T follicular helper cell (primary cell): ENCODE data around the gene SORCS1.

ENCODE experiments used
- DNase-seq: peaks from one replicate; pipeline ENCODE4 v3.0.0-alpha.2; 2020; ENCODE audit warnings: low read depth

SORCS1 gene

DNA sequence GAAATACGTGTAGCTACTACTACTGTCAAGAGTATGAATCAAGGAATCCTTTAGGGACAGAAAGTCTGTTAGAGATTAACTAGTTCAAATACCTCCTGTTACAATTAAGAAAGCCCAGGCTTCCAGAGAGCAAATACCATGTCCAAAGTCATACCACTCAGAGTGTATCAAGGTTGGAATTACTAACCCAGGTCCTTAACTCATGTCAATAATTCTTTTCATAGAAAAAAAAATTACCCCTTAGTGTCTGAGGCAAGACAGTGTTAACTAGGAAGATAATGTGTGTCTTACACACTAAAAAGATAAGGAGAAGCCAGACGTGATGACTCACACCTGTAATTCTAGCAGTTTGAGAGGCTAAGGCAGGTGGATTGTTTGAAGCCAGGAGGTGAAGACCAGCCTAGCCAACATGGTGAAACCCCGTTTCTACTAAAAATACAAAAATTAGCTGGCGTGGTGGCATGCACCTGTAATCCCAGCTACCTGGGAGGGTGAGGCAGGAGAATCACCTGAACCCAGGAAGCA lies 423.4 kb downstream of the SORCS1 start:
- no peak for DNase-seq

DNA sequence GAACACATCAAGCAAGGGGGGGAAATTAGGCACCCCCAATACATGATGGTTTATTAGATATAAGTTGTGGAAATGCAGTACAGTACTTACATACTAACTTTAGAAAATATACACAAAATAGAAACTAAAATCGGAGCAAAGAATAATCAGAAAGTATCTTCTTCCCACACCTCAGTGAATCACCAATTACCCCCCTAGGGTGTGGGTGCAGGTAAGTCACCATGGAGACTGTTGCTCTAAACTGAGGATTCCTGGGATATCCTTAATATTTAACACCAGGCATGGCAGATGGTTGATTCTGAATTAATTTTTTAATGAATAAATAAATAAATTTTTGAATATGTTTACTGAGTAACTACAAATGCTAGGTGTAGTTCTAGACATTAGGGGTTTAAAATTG lies 424.4 kb downstream of the SORCS1 start:
- no peak for DNase-seq

DNA sequence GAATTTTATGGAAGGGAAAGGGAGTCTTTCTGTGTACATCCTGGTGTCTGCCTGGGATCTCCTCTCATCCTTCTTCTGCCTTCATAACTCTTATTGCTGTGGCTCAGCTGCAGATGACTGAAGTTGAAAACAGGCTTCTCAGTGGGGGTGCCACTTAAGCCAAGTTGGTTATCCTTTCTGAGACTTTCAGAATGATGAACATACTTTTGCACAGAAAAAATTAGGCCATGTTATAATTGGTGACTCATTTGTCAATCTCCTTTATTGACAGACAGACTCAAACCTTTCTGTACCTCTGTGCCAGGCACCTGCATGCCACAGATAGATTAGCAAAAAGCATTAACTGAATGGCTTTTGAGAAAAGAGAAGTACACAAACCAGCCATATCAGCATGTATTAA lies 430.3 kb downstream of the SORCS1 start:
- no peak for DNase-seq

DNA sequence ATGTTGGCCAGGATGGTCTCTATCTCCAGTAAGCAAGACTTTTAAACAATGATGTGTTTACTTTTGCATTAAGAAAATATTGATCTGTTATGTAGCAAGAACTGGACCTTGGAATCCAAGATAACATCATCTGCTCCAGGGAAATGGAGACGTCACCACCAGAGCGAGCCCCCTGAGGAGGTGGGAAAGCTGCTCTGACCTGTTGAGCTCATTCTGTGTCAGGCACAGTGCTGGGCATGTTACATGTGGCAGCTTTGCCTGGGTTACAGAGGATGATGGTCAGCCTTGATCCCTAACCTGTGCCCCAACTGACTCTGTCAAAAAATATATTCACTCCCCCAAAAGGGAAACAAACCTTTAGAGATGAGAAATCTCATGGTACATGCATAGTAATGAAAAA lies 436.3 kb downstream of the SORCS1 start:
- no peak for DNase-seq

DNA sequence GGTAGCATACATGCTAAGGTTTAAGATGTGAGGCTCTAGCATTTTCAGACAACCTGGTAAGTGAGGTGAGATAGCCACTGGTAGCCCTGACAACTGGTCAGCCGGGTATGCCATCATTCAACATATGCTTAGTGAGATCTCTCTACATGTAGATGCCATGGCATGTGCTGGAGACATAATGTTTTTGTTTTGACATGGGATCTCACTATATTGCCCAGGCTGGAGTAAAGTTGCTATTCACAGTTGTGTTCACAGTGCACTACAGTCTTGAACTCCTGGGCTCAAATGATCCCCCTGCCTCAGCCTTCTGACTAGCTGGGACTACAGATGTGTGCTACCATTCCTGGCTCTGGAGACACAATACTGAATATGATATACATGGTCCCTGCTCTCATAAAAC lies 437.3 kb downstream of the SORCS1 start:
- no peak for DNase-seq

DNA sequence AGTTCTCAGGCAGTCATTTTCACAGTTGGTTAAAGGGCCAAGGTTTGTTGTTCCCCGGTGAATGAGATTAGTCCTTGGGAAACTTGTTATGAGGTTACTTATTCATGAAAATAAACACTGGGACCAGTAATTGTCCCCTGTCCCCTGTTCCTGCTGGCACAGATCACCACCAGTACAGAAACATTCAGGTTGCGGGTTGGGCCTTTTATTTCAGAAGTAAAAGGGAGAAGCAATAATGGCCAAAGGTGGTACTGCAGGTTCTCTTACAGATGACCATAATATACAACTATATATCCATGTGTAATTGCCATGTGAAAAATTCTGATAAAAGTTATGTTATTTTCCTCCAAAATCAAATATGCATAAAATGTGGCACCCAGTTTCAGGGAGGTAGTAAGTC lies 442.0 kb downstream of the SORCS1 start:
- DNase-seq: no peak

DNA sequence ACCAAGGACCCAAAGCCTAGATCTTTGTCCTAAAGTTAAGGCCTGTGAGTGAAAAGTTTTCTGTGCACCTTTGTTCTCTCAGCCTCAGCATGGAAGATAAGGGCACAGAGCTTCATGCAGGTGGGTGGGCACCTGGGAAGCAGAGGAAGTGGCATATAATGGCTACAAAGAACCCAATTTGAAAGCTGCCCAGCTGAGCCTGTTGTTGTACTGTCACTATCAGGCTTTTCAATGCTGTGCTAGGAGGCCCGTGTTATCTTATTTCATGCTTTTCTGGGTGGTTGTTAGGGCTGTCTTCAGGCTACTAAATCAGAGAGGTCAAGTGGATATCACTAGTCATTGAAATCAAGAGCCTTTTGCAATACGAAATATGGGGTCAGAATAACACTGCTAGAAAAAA lies 443.8 kb downstream of the SORCS1 start:
- no peak for DNase-seq

DNA sequence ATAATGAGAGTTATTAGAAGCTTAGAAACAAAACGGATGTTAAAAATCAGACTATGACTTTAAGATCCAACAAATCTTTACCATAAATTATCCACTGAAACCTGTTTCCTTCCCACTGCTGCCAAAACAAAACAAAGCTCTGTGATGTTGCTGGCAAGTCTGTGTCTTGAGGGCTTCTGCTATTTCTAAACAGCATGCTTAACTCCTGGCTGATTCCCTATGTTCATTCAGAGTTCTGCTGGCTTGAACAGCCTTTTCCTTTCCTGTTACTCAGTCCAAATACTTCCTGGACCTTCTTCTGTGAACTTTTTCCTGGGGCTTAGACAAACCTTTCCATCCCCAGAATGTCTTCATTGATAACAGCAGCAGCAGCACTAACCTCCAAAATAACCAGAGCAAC lies 448.1 kb downstream of the SORCS1 start:
- no peak for DNase-seq

DNA sequence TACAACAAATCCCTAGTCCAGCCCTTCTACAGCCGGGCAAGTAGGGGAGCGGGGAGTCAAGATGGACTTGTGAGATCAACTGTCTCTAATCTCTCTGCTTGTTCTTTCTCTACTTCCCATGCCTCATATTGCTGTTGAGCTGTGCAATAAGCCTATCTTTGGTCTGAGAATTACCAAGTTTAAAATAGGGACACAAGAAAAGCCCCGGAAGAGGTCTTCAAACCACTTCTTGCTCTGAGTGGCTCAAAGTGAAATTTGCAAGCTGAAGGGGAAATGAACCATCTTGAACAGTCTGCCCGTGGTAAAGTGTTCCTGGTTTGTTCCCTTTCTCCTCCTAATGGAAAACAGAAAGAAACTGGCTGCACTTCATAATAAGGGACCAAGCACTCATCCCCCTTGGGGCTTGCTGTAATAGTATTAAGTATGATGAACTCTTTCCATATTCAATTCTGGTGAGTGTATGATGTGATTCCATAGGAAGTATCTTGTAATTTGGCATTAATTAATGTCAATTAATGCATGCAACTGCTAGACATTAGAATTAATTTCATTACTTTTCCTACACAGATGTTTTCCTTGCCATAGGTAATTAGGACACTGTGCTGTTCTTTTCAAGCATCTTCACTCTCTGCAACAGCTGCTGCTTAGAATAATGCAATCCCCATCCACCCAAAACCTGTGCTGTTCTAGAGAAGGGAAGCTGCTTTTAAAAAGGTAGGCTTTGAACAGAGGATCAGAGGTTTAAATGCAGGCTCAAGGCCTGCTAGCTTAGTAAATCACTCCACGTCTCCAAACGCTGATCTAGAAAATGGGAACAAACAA lies 449.6 kb downstream of the SORCS1 start:
- DNase-seq: no peak

DNA sequence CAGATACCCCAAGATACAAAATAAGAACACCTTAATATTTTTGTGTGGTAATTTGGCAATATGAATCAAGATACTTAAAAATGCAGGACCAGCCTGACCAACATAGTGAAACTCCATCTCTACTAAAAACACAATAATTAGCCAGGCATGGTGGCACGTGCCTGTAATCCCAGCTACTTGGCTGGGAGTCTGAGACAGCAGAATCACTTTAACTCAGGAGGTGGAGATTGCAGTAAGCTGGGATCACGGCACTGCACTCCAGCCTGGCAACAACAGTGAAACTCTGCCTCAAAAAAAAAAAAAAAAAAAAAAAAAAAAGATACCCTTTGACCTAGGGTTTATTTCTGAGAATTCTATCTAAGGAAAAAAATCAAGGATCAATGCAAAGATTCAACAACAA lies 450.7 kb downstream of the SORCS1 start:
- no peak for DNase-seq

DNA sequence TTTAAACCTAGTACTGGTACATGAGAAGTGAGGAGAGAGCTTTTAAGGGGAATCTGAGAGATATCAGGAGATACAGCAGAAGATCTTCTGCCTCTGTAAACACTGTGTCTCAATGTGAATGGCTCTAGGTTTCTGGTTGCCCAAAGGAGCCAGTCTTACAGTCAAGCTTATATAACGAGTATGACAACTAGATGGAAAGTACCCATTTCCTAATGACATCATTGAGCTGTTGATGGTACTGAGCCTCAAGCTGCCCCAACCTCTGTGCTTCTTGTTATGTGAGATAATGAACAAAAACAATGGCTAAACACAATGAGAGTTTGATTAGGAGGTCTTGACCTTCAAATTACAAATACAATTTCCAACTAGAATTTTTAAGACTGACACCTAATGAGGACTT lies 451.5 kb downstream of the SORCS1 start:
- DNase-seq: no peak

DNA sequence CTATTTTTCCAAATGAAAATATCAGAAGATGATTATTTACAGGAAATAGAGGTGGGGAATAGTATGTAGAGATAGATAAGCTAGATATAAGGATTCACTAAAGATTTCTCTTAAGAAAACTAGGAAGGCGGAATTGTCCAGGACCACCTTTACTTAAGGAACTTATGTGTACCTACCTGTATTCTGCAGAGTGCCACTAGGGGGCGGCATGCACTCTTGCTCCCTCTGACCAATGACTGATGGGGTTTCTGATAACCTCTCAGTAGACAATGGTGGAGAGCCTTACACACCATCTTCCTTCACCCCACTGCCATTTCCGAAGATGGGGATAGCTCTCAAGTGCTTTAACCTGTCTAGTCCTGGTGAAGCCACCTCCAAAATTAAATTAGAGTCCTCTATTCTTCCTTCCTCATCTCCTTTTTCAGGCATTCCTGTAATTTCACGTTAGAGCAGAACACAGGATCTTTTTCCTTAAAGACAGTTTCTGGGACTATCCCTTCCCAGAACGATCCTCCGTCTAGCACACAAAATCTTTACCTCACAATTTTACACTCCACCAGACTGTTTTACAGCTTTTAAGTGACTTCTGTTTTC lies 453.1 kb downstream of the SORCS1 start:
- DNase-seq: no peak

DNA sequence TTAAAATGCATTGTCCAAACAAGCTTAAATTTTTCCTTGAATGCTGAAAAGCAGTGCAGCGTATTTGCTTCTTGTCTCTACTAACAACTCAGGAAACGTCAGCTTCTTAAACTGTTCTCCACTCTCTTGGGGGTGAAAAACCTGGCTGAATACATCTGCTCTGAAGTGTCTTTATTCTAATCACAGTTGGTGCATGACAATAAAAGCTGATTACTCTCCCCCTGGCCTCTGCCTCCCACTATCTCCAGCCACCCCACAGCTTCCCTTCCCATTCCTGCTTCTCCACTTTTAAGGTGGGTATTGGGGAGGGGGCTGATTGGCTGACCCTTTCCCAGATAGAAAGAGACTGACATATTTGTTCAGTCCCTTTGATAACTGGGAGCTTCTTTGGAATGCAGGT lies 456.0 kb downstream of the SORCS1 start:
- no peak for DNase-seq

DNA sequence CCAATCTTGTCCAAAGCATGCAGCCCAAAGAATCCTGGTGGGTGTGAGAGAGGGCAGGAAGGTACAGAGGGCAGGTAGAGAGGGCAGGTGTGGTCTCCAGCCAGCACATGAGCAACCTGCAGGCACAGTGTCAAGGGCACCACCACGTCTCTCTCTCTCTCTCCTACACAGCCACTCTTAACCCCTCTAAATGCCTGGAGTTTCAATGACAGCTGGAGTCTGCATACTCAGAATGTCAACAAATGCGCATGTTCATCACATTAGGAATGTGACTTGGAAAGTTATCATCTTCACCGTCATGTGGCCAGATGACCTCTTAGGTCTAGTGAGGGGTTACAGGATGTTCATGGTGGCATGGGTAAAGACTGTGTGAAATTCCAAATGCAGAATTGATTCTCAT lies 456.8 kb downstream of the SORCS1 start:
- DNase-seq: no peak

DNA sequence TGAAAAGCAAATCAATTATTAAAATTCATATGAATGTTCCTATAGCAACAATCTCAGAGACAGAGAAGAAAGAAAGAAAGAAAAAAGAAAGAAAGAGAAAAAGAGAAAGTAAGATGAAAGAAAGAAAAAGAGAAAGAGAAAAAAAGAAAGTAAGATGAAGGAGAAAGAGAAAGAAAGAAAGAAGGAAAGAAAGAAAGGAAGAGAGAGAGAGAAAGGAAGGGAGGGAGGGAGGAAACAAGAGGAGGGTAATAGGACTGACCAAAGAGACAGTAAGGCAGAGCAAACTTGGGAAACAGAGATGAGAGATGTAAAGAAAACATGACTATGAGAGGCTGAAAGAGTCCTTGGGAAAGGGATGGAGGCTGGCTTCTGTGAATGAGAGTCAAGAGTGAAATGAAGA lies 458.4 kb downstream of the SORCS1 start:
- no peak for DNase-seq

DNA sequence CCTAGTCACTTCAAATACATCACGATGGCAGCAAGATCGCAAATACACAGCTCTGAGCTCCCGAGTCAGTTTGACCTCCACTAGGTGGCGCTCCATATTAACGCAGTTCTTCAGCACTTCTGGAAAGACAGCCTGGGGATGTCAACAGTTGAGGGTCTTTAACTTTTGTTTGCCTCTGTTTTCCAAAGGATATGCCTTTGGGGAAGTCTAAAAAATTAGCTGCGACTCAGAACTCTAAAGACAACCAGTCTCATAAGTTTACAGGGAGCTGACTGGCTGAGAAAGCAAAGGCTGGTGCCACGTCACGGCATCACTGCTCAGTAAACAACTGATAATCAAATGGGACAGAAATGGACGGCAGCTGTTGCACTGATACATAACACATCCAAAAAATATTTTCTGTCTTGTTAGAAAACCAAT lies 458.8 kb downstream of the SORCS1 start:
- DNase-seq: no peak

DNA sequence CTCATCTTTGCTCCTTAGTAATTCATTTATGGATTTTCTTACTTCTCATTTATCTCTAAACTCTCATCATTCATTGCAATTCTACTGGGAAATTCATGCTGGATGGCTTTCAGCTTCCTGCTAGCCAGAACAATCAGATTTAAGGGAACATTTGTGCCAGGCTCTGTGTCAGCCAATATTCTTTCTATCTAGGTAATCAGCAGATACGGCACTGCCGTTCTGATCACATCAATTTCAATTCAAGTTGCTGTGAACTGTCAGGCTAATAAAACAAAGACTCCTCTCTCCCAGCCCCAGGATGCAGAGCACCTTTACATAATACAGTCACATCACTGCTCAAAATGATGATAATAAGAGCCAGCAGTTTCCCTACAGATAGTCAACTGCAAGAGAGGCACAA lies 468.3 kb downstream of the SORCS1 start:
- no peak for DNase-seq

DNA sequence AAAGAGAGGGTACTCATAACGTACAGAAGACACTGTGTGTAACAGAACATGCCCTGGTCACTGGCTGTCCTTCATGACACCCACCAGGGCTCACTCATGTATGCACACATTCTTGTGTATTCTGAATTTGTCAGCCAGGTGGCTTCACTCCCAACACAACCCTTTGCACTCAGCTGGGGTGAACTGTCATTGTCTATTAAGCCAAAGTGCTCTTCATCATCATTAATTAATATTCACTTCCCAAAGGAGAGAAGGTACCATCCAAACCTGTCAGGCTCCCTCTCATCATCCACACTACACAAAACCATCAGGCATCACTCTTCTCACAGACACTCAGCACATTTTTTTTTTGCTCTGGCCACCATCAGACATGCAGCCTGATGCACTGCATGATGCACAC lies 469.8 kb downstream of the SORCS1 start:
- no peak for DNase-seq

DNA sequence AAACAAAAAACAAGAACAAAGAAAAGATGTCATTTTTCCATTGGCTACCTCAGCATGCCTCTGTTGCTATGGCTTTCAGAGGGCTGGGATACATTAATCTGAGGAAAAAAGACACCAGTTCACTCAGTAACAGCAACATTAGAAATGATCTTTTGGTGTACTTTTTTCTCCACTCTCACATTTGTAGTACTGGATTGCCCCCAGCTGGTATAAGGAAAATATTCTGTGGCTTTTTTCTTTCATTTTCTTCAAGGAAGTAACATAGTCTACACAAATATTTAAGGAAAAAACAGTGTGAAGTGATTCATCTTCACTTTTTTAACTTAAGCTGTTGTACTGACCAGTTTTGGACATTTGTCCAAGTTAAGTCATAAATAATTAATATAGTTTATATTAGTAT lies 482.3 kb downstream of the SORCS1 start:
- no peak for DNase-seq

DNA sequence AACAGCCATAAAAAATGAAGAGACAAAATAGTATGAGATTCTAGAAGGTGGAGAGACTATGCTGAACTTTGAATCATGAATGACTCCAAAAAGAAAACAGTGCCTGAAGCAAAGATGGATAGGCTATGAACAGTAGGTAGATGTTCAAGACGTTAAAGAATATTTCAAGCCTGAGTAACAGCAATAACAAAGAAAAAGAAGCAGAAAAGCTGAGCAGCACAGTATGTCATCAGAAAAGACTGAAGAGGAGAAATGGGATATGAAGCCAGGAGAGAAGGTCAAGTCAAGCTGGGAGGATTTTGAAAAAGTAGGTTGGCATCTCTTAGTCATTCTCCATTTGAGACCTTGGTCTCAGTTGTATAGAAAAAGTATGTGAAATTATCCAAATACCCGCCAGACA lies 484.4 kb downstream of the SORCS1 start:
- no peak for DNase-seq

DNA sequence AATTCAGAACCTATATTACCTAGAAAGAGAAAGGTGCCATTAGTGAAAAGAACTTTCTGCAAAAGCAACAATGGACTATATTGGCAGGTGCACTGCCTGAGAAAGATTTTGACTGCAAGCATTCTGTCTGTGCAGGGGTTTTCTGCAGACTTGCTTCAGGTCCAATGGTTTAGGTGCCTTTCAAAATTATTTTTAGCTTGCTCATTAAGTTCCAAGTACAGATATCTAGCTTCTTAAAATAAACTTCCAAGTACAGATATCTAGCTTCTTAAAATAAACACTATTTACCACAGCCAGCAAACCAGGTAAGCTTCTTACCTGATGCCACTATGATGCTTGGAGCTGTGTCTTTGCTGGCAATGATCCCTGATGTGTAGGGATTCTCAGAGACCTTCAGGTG lies 485.2 kb downstream of the SORCS1 start:
- DNase-seq: no peak

DNA sequence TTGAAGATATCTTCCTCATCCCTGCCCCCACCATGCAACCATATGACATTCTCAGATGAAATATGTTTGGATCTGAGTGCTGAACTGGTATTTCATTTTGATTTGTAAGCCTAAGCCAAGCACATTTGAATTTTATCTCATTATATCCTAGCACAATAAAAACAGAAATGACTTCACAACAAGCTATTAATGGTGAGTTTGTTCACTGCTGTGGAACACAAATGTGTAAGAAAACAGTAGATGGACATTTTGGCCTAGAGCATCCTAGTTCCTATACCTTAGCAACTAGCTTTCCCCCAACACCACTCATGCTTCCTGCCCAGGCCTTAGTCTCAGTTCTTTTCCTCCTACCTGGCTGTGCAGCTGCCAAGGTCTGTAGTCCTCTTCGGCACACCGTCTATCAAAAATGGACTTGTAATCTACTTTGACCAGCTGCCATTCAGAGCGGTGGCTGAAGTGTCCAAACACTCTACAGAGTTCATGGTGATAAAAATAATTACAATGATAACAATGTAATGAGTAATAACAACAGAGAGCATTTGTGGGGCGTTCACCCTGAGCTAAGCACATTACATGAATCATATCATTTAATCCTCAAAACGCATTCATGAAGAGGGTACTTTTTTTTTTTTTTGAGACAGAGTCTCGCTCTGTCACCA lies 491.9 kb downstream of the SORCS1 start:
- DNase-seq: no peak

DNA sequence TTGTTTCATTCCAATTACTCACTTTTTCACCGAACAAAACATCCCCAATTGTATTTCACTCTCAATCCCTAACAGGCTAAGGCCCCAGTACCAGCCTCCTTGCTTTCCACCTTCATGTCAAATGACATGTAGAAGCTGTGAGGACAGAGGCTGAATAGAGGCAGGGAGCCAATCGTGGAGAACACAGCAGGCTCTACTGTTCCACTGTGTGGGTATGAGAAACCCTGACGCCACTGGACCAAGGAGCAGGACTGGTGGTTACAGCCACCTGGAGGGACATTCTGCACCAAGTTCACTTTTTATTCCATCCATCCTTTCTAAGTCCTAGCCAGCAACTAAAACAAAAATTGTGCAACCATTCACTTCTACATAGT lies 502.8 kb downstream of the SORCS1 start:
- DNase-seq: no peak
